ENCODE results near the gene MINDY4. TPM values are rescaled to one million over a fixed set of nuclear protein-coding genes. Genes with fewer than 3 reads are reported as not detected.

The MINDY4 gene
- total and polyA plus RNA-seq, 2 donors: 1.5 to 1.7 TPM

DNA sequence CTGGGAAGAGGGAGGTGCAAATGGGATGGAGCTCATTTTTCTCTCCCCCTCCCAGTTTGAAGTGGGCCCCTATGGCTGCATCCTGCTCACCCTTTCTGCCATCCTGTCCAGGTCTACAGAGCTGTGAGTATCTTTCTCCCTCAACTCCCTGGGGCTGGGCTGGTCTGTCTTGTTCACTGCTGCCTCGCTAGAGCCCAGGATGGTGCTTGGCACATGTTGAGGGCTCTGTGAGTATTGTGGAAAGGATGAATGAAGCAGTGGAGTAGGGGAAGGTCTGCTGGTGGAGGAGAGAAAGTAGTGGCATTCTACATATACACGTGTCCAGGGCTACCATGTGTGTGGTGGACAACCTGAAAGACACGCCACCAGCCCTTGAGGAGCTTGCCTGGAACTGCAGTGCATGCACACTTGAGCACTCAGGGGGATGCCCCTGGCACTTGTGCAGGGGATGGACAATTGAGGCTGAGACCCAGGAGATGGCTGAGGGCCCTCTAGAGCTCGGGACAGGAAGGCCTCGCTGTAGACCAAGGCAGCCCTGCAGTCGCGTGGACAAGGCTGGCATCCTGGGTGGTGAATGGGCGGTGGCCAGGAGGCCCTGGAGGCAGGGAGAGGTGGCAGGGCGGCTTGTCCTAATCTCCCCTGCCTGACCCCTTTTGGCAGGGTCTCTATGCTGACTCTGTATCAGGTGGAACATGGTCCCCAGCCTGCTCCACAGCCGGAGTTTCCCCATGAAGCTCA lies 88.2 kb downstream of the MINDY4 start:
- DNase-seq (ENCODE audit: low read depth in 6 of 9, low spot score in 9 of 9): no peak
- no peak overlapping the region for H3K27ac ChIP-seq (ENCODE audit: low read depth in 1 of 2, low read length in 1 of 2)

DNA sequence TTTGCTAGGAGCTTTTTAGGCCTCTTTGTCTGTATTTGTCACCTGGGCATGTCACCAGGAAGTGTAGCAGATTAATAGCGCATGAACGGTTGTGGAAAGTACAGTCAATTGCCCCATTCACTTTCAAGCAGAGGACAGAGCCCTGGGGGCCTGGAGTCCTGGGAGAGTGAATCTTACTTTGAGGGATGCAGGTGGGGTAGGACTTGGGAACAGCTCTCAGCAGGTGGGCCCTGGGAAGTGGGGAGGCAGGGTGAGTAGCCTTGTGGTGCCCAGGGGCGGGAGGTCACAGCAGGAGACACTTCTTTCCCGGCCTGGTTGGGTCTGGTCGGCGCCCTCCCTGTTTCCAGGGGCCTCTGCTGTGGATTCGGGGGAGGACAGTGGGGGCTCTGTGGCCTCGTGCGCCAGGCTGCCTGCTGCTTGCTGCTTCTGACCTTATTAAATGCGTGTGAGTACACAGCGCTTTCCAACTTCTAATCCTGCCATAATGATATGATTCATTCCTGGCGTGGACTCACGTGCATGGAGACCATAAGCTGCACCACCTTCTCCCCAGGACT lies 88.8 kb downstream of the MINDY4 start:
- Histone ChIP-seq H3K36me3 (ENCODE audit: control insufficient read depth in 2 of 2, insufficient read depth in 2 of 2, low read length in 1 of 2) (no peaks in the 10 kb centered on the region), H3K4me3 (ENCODE audit: low read length in 2 of 2) (no peak overlapping the region), H3K27ac (ENCODE audit: low read depth in 1 of 2, low read length in 1 of 2) (no peak overlapping the region), H3K9me3 (ENCODE audit: control insufficient read depth in 2 of 2, insufficient read depth in 1 of 2, low read length in 1 of 2) (peaks cover 0 to 2% of the 10 kb centered on the region in 2 donors), H3K4me1 (ENCODE audit: control insufficient read depth in 2 of 2, insufficient read depth in 2 of 2, low read length in 2 of 2) (no peaks in the 10 kb centered on the region), H3K27me3 (ENCODE audit: control insufficient read depth in 2 of 2, insufficient read depth in 1 of 2, low read length in 1 of 2) (no peaks in the 10 kb centered on the region)
- WGBS: 98% methylated on average over 13 of the region's 13 CpGs
- DNase-seq (ENCODE audit: low read depth in 6 of 9, low spot score in 9 of 9): no peak

More for the DNA sequence above, 88.2 kb downstream of the MINDY4 start:
- Histone ChIP-seq H3K9me3 (ENCODE audit: control insufficient read depth in 2 of 2, insufficient read depth in 1 of 2, low read length in 1 of 2) (peaks cover 0 to 2% of the 10 kb centered on the region in 2 donors), H3K36me3 (ENCODE audit: control insufficient read depth in 2 of 2, insufficient read depth in 2 of 2, low read length in 1 of 2) (no peaks in the 10 kb centered on the region), H3K27me3 (ENCODE audit: control insufficient read depth in 2 of 2, insufficient read depth in 1 of 2, low read length in 1 of 2) (no peaks in the 10 kb centered on the region), H3K4me1 (ENCODE audit: control insufficient read depth in 2 of 2, insufficient read depth in 2 of 2, low read length in 2 of 2) (no peaks in the 10 kb centered on the region), H3K4me3 (ENCODE audit: low read length in 2 of 2) (no peak overlapping the region)
- 97% methylated on average over 10 of the region's 10 CpGs for WGBS

DNA sequence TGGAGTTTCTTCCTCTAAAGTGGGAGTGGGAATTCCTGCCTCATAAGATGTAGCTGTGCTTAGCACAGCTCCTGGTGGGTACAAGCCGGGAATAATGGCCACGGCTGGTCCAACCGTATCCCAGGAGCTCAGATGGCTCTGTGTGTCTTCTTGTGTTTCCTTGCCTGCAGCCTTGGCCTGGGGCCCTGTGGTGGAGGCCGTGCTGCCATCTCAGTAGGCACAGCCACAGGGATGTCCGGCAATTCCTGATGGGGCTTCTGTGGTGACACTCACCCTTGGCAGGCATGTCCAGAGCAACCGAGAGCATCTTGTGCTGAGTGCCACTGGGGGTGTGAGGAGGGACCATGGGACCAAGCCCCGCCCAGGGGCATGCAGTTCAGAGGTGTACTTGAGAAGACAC lies 90.4 kb downstream of the MINDY4 start:
- no peaks in the 10 kb centered on the region for H3K4me1 ChIP-seq (ENCODE audit: control insufficient read depth in 2 of 2, insufficient read depth in 2 of 2, low read length in 2 of 2)
- DNase-seq (ENCODE audit: low read depth in 6 of 9, low spot score in 9 of 9): no peak
- H3K36me3 ChIP-seq (ENCODE audit: control insufficient read depth in 2 of 2, insufficient read depth in 2 of 2, low read length in 1 of 2): no peaks in the 10 kb centered on the region
- 97% methylated on average over 7 of the region's 7 CpGs for WGBS
- peaks cover 0 to 2% of the 10 kb centered on the region in 2 donors for H3K9me3 ChIP-seq (ENCODE audit: control insufficient read depth in 2 of 2, insufficient read depth in 1 of 2, low read length in 1 of 2)
- H3K4me3 ChIP-seq (ENCODE audit: low read length in 2 of 2): no peak overlapping the region
- H3K27ac ChIP-seq (ENCODE audit: low read depth in 1 of 2, low read length in 1 of 2): no peak overlapping the region
- no peaks in the 10 kb centered on the region for H3K27me3 ChIP-seq (ENCODE audit: control insufficient read depth in 2 of 2, insufficient read depth in 1 of 2, low read length in 1 of 2)

DNA sequence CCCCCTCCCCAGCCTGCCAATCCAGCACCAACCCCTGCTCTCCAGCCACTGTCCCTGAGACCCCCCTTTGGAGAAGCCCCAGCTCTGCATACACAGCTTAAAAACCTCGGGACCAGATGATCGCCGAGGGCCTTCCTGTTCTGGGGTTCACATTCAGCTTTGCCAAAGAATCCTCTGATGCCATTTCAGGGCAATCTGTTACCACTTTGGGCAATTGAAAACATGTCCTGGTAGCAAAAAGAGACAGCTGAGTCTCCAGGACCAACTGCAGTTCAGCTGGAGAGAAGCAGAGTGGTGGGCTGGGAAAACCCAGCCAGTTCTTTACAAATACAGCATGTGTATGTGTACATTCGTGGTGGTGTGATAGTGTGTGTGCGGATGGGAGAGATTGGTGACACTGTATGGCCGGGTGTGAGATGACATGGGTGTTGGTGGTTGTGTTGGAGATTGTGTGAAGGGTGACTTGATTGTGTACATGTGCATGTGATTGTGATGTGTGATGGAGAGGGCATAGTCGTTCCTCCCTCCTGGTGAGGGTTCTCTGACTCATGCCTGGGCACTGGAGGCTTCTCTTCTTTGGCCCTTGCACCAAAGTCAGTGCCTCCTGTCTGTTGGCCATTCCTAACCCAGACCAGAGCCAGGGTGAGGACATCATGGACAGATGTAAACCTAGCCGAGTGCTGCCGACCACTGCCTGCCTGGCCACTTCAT lies 91.9 kb downstream of the MINDY4 start:
- no peak overlapping the region for H3K27ac ChIP-seq (ENCODE audit: low read depth in 1 of 2, low read length in 1 of 2)
- no peaks in the 10 kb centered on the region for H3K4me1 ChIP-seq (ENCODE audit: control insufficient read depth in 2 of 2, insufficient read depth in 2 of 2, low read length in 2 of 2)
- no peaks in the 10 kb centered on the region for H3K36me3 ChIP-seq (ENCODE audit: control insufficient read depth in 2 of 2, insufficient read depth in 2 of 2, low read length in 1 of 2)
- H3K4me3 ChIP-seq (ENCODE audit: low read length in 2 of 2): no peak overlapping the region
- 94% methylated on average over 9 of the region's 9 CpGs for WGBS
- peaks cover 0 to 2% of the 10 kb centered on the region in 2 donors for H3K9me3 ChIP-seq (ENCODE audit: control insufficient read depth in 2 of 2, insufficient read depth in 1 of 2, low read length in 1 of 2)
- H3K27me3 ChIP-seq (ENCODE audit: control insufficient read depth in 2 of 2, insufficient read depth in 1 of 2, low read length in 1 of 2): no peaks in the 10 kb centered on the region
- DNase-seq (ENCODE audit: low read depth in 6 of 9, low spot score in 9 of 9): no peak

DNA sequence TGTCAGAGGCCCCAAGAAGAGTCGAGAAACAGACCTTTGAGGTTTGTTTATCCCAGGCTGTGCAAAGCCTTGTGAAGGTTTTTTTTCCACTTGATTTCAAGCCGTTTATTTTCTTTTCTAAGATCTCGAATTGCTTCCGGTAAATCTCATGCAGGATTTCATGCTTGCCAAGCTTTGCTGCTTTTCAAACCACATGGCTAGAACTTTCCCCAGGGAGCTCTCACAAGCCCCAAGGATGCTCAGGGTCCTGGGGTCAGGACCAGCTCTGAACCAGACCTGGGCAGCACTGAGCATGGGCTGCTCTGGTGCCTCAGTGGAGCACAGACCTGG lies 92.5 kb downstream of the MINDY4 start:
- WGBS: 92% methylated on average over 4 of the region's 4 CpGs
- no peak overlapping the region for H3K4me3 ChIP-seq (ENCODE audit: low read length in 2 of 2)
- H3K4me1 ChIP-seq (ENCODE audit: control insufficient read depth in 2 of 2, insufficient read depth in 2 of 2, low read length in 2 of 2): no peaks in the 10 kb centered on the region
- no peak overlapping the region for H3K27ac ChIP-seq (ENCODE audit: low read depth in 1 of 2, low read length in 1 of 2)
- peaks cover 0 to 2% of the 10 kb centered on the region in 2 donors for H3K9me3 ChIP-seq (ENCODE audit: control insufficient read depth in 2 of 2, insufficient read depth in 1 of 2, low read length in 1 of 2)
- H3K27me3 ChIP-seq (ENCODE audit: control insufficient read depth in 2 of 2, insufficient read depth in 1 of 2, low read length in 1 of 2): no peaks in the 10 kb centered on the region
- no peaks in the 10 kb centered on the region for H3K36me3 ChIP-seq (ENCODE audit: control insufficient read depth in 2 of 2, insufficient read depth in 2 of 2, low read length in 1 of 2)
- DNase-seq (ENCODE audit: low read depth in 6 of 9, low spot score in 9 of 9): no peak

DNA sequence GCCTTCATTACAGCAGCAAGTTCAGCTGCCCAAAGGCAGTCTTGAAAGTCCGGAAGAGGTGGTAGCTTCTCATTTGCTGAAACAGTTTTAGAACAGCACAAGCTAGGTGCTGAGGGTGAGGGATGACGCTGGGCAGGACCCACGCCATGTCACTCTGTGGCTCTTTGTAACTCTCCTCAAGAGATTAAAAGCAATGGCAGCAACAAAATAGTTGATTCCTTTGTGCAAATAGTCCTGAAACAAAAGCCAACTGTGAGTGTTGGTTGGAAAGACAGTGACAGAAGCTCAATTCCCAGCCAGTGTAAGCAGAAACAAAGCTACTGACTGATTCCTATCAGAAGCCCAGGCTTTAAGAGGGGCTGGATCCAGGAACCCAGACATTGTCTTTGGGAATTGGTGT lies 92.9 kb downstream of the MINDY4 start:
- Histone ChIP-seq H3K27me3 (ENCODE audit: control insufficient read depth in 2 of 2, insufficient read depth in 1 of 2, low read length in 1 of 2) (no peaks in the 10 kb centered on the region), H3K36me3 (ENCODE audit: control insufficient read depth in 2 of 2, insufficient read depth in 2 of 2, low read length in 1 of 2) (no peaks in the 10 kb centered on the region), H3K9me3 (ENCODE audit: control insufficient read depth in 2 of 2, insufficient read depth in 1 of 2, low read length in 1 of 2) (peaks cover 0 to 2% of the 10 kb centered on the region in 2 donors), H3K27ac (ENCODE audit: low read depth in 1 of 2, low read length in 1 of 2) (no peak overlapping the region), H3K4me1 (ENCODE audit: control insufficient read depth in 2 of 2, insufficient read depth in 2 of 2, low read length in 2 of 2) (no peaks in the 10 kb centered on the region), H3K4me3 (ENCODE audit: low read length in 2 of 2) (no peak overlapping the region)
- no peak for DNase-seq (ENCODE audit: low read depth in 6 of 9, low spot score in 9 of 9)
- WGBS: 93% methylated on average over 3 of the region's 3 CpGs

DNA sequence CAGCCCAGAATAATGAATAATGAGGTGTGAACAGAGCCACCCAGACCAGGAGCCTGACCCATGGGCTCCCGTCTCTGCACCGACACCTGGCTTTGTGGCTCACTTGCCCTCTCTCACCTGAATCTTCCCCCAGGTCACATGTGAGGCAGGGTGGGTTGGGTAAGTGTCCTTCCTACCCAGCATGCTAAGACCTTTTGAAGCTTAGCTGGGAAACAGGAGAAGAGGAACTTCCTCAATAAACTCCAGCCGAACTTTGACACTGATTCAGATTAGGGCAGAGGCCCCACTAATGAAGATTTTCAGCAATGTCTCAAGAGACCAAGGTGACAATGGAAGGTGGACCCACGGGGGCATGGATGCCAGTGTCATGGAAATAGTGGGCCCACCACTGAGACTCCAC lies 93.9 kb downstream of the MINDY4 start:
- no peaks in the 10 kb centered on the region for H3K4me1 ChIP-seq (ENCODE audit: control insufficient read depth in 2 of 2, insufficient read depth in 2 of 2, low read length in 2 of 2)
- no peaks in the 10 kb centered on the region for H3K36me3 ChIP-seq (ENCODE audit: control insufficient read depth in 2 of 2, insufficient read depth in 2 of 2, low read length in 1 of 2)
- no peaks in the 10 kb centered on the region for H3K9me3 ChIP-seq (ENCODE audit: control insufficient read depth in 2 of 2, insufficient read depth in 1 of 2, low read length in 1 of 2)
- no peak overlapping the region for H3K4me3 ChIP-seq (ENCODE audit: low read length in 2 of 2)
- no peak overlapping the region for H3K27ac ChIP-seq (ENCODE audit: low read depth in 1 of 2, low read length in 1 of 2)
- H3K27me3 ChIP-seq (ENCODE audit: control insufficient read depth in 2 of 2, insufficient read depth in 1 of 2, low read length in 1 of 2): no peaks in the 10 kb centered on the region
- no peak for DNase-seq (ENCODE audit: low read depth in 6 of 9, low spot score in 9 of 9)
- WGBS: 90% methylated on average over 4 of the region's 4 CpGs

DNA sequence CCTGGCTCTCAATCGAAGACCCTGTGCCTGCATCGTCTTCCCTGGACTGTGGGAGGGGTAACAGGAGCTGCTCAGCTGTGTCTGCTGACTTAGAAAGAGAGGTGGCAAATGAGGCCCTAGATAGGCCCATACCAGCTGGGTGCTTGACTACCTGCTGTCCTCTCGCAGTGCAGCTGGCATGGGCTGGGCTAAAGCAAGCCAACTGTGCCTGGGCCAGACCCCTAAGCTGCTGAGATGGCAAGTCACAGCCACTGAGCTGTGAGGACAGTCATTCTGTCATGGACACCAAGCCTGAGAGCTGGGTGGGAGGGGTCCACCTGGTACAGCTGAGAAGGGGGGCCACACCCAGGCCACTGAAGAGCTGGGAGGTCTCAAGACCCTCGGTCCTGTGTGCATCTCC lies 94.6 kb downstream of the MINDY4 start:
- Histone ChIP-seq H3K36me3 (ENCODE audit: control insufficient read depth in 2 of 2, insufficient read depth in 2 of 2, low read length in 1 of 2) (no peaks in the 10 kb centered on the region), H3K4me1 (ENCODE audit: control insufficient read depth in 2 of 2, insufficient read depth in 2 of 2, low read length in 2 of 2) (no peaks in the 10 kb centered on the region), H3K4me3 (ENCODE audit: low read length in 2 of 2) (no peak overlapping the region), H3K9me3 (ENCODE audit: control insufficient read depth in 2 of 2, insufficient read depth in 1 of 2, low read length in 1 of 2) (no peaks in the 10 kb centered on the region), H3K27me3 (ENCODE audit: control insufficient read depth in 2 of 2, insufficient read depth in 1 of 2, low read length in 1 of 2) (no peaks in the 10 kb centered on the region), H3K27ac (ENCODE audit: low read depth in 1 of 2, low read length in 1 of 2) (no peak overlapping the region)
- 95% methylated on average over 4 of the region's 4 CpGs for WGBS
- no peak for DNase-seq (ENCODE audit: low read depth in 6 of 9, low spot score in 9 of 9)

DNA sequence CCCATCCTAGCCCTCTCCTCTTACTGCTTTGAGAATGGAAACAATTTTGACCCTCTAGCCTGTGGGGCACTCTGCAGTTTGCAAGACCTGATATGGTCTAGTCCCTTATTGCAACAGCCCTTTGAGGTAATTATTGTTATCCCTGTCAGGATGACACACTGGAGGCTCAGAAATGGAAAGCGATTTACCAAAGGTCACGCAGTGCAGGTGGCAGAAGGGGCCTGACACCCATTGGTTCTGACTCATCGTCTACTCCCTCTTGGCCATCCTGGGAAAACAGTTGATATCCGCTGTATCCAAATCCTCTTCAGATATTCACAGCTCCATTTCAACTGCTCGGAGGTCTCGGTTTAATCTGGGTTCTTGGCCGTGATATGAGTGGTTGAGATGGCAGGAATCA lies 95.7 kb downstream of the MINDY4 start:
- WGBS: 98% methylated on average over 7 of the region's 7 CpGs
- H3K27me3 ChIP-seq (ENCODE audit: control insufficient read depth in 2 of 2, insufficient read depth in 1 of 2, low read length in 1 of 2): no peaks in the 10 kb centered on the region
- DNase-seq (ENCODE audit: low read depth in 6 of 9, low spot score in 9 of 9): no peak
- H3K4me3 ChIP-seq (ENCODE audit: low read length in 2 of 2): no peak overlapping the region
- no peaks in the 10 kb centered on the region for H3K4me1 ChIP-seq (ENCODE audit: control insufficient read depth in 2 of 2, insufficient read depth in 2 of 2, low read length in 2 of 2)
- no peak overlapping the region for H3K27ac ChIP-seq (ENCODE audit: low read depth in 1 of 2, low read length in 1 of 2)
- no peaks in the 10 kb centered on the region for H3K36me3 ChIP-seq (ENCODE audit: control insufficient read depth in 2 of 2, insufficient read depth in 2 of 2, low read length in 1 of 2)
- H3K9me3 ChIP-seq (ENCODE audit: control insufficient read depth in 2 of 2, insufficient read depth in 1 of 2, low read length in 1 of 2): no peaks in the 10 kb centered on the region
